Subcutaneous preadipocyte (primary cell): ENCODE measurements around the gene HMGB3. TPM values are rescaled to one million over a fixed set of nuclear protein-coding genes. Genes with fewer than 3 reads are reported as not detected.

Experiments used
- small RNA-seq: library from RNA; depleted of rRNA; stranded (forward); fragments of <200 nt; gene quantifications from one replicate; pipeline ENCODE3, GENCODE V24; 2012
- total RNA-seq: library from RNA; depleted of rRNA; stranded (reverse); fragments of >200 nt; gene quantifications from 2 replicates; pipeline ENCODE4 v1.2.3, GENCODE V29; 2012

The HMGB3 gene
- 11.8 and 12.1 TPM in 2 replicates for total RNA-seq

DNA sequence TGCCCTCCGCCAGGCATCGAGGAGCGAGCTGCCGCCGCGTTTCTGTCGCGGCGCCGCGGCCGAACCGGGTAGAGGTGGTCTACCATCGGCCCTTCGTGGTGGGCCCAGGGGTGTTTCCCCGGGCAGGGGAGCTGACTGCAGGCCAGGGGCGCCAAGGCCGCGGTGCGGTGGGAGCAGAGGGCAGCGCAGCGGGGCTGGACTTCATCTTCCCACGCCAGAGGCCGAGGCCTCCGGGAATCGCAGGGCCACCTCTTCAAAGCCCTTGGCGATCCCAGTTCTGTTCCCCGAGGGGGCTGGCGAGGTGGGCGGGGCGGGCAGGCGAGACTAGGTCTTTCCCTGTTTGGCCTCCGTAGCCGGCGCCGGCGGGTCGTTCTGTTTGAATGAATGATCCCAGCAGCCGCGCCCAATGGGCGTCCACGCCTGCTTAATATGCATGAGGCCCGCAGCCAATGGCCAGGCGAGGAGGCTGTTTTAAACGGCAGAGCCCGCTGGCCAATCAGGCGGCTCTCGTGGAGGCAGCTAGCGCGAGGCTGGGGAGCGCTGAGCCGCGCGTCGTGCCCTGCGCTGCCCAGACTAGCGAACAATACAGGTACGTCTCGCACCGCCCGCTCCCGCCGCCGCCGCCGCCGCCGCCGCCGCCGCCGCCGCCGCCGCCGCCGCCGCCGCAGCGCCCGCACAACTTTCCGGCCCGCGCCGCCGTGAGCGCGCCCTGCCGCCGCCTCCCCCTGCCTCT is at the start of gene HMGB3:
Gene HMGB3 (plus strand): TSS at position 548 of the 733 bp plus-strand sequence. CDS start 2,265 bp downstream, outside the sequence.

Small RNA genes within 50 kb of the gene (small RNA-seq; reads per million reads assigned to genes)
- gene RNA5SP525, result not detected
- not detected for gene RNU6-383P
- not detected for gene RPL12P50

Other genes with a start within 250 kb of the HMGB3 start
- gene CD99L2, start 84.7 kb upstream of the HMGB3 start, total RNA-seq, result 34.2 and 44.1 TPM in 2 replicates
- gene GPR50, start 193.2 kb downstream of the HMGB3 start, total RNA-seq, result not detected in 2 replicates